ENCODE measurements around the gene CTAGE4.

GRCh38 chr7:144142187-144142586, 41.1 kb upstream of the CTAGE4 start:
- TF ChIP-seq CTCF (IDR thresholded peaks at IDR 0.05) (no peak), POLR2A (IDR thresholded peaks at IDR 0.05) (no peak)
